Activated CD8-positive, alpha-beta memory T cell treated with anti-CD3 and anti-CD28 coated beads, Interleukin-2, amount 10 ng/mL, durations not matched to agents 7 days and 5 days (primary cell): ENCODE measurements around the gene ZFP36L1. TPM values are rescaled to one million over a fixed set of nuclear protein-coding genes. Genes with fewer than 3 reads are reported as not detected.

Source experiments
- ATAC-seq: fragments of 150-1000 bp; cut with Tn5 transposase; one replicate; pipeline ENCODE4 v1.10.0; 2021; ENCODE audit warnings: moderate library complexity
- CTCF ChIA-PET: fragments of 350-600 bp; sonication (Branson Sonifier 250); formaldehyde crosslinking; loops from one replicate; lab custom pipeline; 2021; ENCODE audit warnings: antibody characterized with exemption; lab: Charles Lee
- DNase-seq: peaks from one replicate; pipeline ENCODE4 v3.0.0-alpha.2; 2020
- H3K27ac Mint-ChIP-seq: one replicate; pipeline ENCODE4 v1.8.0; 2021; ENCODE audit warnings: mild to moderate bottlenecking, mixed read lengths
- H3K27me3 Mint-ChIP-seq: one replicate; pipeline ENCODE4 v1.8.0; 2021; ENCODE audit warnings: mixed read lengths
- H3K36me3 Mint-ChIP-seq: one replicate; pipeline ENCODE4 v1.8.0; 2021; ENCODE audit warnings: mild to moderate bottlenecking, mixed read lengths
- H3K4me1 Mint-ChIP-seq: one replicate; pipeline ENCODE4 v1.8.0; 2021; ENCODE audit warnings: mixed read lengths
- H3K4me3 Mint-ChIP-seq: one replicate; pipeline ENCODE4 v1.8.0; 2021; ENCODE audit warnings: mild to moderate bottlenecking, moderate library complexity, mixed read lengths
- H3K9me3 Mint-ChIP-seq: one replicate; pipeline ENCODE4 v1.8.0; 2022; ENCODE audit warnings: low read depth, mixed read lengths
- total RNA-seq, 2 experiments: library from RNA; stranded (reverse); gene quantifications; one replicate each; pipeline ENCODE4 v1.2.3, GENCODE V29; 2021

Gene ZFP36L1
- total RNA-seq, 2 experiments from 2014 or later: 53.6 to 85.6 TPM

DNA sequence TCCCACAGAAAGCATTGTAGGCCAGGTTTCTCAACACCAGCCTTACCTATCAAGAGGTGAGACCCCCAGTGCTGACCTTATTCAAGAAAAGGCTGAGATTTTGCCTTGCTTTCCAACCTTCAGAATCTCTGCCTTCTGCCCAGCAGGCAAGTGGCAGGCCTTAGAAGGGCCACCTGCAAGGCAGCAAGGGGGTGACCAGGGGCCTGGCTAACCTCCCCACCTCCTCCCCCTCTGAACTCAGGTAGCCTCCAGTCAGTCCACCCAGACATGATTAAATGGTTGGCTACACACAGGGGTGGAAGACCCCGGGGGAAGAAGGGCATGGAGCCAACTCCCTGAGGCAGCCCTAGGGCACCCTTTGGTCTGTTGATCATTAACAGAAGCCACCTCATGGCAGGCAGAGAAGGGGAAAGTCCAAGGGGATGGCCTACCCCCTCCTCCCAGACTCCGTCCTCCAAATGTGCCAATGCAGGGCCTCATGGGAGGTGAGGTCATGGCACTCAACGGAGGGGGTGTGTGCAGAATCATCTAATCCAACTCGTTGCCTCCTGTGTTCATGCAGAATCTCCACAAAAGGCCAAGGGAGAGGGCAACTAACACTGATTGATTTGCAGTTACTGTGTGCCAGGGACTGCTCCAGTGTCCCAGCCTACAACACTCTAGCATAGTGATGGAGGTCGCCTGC is 8.5 kb downstream of the ZFP36L1 start:
- H3K4me1 Mint-ChIP-seq: peaks cover 84% of the 10 kb centered on the region
- no peak for ATAC-seq
- H3K27me3 Mint-ChIP-seq: no peaks in the 10 kb centered on the region
- CTCF ChIA-PET: interaction anchor here (1.2 to 9.6 kb wide), 3 partner anchors 30 to 535 kb away, joined by 3 to 237 read pairs (median 8); no protein-coding TSS in a partner anchor
- H3K27ac Mint-ChIP-seq: no peak overlapping the region
- no peak overlapping the region for H3K4me3 Mint-ChIP-seq
- H3K9me3 Mint-ChIP-seq: no peaks in the 10 kb centered on the region
- no peak for DNase-seq
- H3K36me3 Mint-ChIP-seq: peaks cover 22% of the 10 kb centered on the region

DNA sequence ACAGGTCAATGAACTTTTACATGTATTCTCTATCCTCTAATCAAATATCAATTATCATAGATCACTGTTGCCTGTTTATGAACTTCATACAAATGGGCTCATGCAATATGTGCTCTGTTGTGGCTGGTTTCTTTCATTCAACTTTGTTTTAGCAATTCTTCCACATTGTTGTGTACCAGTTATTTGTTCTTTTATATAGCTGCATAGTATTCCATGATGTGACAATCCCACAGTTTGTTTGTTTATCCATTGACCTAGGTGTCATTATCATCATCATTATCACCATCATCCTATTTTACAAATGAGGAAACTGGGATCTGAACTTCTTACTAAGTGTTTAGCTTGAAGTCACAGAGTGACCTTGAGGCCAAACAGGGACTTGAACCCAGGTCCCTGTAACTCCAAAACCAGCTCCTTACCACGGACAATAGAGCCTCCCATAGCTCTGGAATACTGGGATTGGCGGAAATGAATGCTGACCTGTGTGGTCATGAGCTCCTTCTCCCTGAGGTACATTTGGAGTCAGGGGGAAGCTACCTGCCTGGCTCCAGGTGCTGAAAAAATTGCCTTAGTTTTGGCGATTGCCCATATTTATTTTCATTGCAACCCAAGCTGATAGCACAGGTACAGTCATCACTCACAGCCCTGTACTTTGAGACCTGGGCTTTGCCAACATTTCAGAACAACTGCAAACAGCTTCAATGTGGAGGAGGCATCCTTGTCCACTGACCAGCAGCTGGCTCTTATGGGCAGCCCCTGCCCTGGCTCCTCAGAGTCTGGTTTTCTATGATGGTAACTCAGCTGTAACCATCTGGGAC is 9.2 kb downstream of the ZFP36L1 start:
- DNase-seq (peak; percentile 35), ATAC-seq (no peak)
- CTCF ChIA-PET: interaction anchor here (0.8 to 1.7 kb wide), 3 partner anchors 9 to 123 kb away, joined by 3 to 4 read pairs (median 3); no protein-coding TSS in a partner anchor
- Mint-ChIP-seq H3K27me3 (no peaks in the 10 kb centered on the region), H3K9me3 (no peaks in the 10 kb centered on the region), H3K4me3 (no peak overlapping the region), H3K4me1 (peaks cover 84% of the 10 kb centered on the region), H3K36me3 (peaks cover 14% of the 10 kb centered on the region), H3K27ac (no peak overlapping the region)

DNA sequence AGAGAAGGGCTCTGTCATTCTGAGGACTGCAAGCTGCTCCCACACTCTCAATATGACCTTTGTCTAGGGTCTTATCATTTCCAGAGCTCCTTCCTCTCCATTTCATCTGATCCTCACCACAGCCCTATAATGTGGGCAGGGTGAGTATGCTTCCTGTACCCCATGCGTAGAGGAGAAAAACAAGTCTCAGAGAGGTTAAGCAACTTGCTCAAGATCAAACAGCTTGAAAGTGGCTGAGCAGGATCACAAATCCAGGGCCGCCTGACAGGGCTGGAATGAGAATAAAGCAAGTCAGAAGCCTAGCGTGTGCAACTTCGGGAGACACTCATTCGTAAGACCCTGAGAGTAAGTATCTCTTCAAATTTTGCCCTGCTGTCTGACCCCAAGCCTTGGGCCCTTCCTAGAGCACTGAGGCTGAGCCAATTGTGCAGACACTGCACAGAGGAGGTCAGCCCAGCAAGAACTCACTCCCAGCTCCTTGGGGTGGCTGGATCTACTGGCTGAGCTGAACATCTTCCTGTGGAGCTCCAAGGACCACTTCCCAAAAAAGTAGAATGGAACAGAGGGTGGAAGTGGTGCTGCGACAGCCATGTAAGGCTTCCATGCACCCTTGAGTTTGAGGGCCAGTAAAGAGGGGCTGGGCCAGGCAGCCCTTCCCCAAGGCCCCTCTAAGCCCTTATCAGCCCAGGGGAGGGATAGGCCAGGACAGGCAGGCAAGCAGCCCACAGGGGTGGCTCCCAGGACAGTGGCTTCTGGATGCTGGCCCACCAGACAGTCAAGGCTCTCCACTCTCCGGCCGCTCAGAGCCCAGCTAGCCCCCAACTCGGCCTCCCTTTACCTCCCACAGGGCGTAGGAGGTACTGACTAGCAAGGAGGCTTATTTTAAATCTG is 10.5 kb downstream of the ZFP36L1 start:
- Mint-ChIP-seq H3K4me1 (peaks cover 76% of the 10 kb centered on the region), H3K27me3 (no peaks in the 10 kb centered on the region), H3K36me3 (peaks cover 4% of the 10 kb centered on the region), H3K27ac (peak overlapping the region; percentile 98), H3K4me3 (peak overlapping the region; percentile 24), H3K9me3 (no peaks in the 10 kb centered on the region)
- CTCF ChIA-PET: interaction anchor here (0.9 to 4.5 kb wide), 9 partner anchors 8 to 499 kb away, joined by 3 to 79 read pairs (median 4); partner anchors contain the start of gene ZFP36L1
- ATAC-seq (peak; percentile 22), DNase-seq (peak; percentile 76)

DNA sequence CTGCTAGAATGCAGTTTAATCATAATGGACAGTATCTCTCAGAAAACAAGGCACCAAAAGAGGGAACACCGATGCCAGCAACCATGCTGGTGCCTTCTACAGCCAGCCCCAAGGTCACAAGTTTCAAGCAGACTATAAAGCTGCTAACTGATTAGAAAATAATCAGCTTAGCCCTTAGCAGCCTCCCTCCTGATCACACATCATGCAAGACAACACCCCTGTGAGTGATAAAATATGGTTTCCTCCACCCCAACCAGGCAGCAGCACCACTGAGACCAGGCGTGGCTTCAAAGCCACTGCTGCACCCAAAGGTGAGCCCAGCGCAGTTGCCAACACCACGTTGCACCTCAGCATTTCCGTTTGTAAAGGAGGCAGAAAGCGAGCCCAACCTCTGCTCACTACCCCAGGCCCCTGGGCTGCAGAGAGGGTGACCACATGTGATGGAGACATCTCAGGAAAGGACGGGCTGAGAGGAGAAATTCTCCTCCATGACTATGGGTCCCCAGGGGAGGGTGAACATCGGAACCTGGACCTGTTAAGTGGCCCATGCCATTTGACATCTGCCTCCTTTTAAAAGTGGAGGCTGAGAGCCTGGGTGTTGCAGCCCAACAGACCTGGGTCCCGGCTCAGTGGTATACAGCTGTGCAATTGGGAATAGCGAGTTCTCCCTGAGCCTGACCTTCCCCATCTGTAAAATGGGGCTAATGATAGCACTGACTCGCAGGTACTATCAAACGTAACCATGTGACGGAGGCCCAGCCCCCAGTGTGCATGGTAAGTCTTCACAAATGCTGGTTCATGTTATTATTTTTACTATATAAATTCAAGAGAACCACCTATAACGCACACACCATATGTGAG is 11.5 kb downstream of the ZFP36L1 start:
- no peaks in the 10 kb centered on the region for H3K9me3 Mint-ChIP-seq
- H3K4me3 Mint-ChIP-seq: peak overlapping the region; percentile 56
- DNase-seq (peak; percentile 90), ATAC-seq (peak; percentile 75)
- H3K27ac Mint-ChIP-seq: peak overlapping the region; percentile 98
- H3K27me3 Mint-ChIP-seq: no peaks in the 10 kb centered on the region
- CTCF ChIA-PET: interaction anchor here (0.7 to 4.5 kb wide), 12 partner anchors 9 to 498 kb away, joined by 3 to 79 read pairs (median 8); partner anchors contain the start of gene ZFP36L1
- H3K36me3 Mint-ChIP-seq: no peaks in the 10 kb centered on the region
- H3K4me1 Mint-ChIP-seq: peaks cover 66% of the 10 kb centered on the region

DNA sequence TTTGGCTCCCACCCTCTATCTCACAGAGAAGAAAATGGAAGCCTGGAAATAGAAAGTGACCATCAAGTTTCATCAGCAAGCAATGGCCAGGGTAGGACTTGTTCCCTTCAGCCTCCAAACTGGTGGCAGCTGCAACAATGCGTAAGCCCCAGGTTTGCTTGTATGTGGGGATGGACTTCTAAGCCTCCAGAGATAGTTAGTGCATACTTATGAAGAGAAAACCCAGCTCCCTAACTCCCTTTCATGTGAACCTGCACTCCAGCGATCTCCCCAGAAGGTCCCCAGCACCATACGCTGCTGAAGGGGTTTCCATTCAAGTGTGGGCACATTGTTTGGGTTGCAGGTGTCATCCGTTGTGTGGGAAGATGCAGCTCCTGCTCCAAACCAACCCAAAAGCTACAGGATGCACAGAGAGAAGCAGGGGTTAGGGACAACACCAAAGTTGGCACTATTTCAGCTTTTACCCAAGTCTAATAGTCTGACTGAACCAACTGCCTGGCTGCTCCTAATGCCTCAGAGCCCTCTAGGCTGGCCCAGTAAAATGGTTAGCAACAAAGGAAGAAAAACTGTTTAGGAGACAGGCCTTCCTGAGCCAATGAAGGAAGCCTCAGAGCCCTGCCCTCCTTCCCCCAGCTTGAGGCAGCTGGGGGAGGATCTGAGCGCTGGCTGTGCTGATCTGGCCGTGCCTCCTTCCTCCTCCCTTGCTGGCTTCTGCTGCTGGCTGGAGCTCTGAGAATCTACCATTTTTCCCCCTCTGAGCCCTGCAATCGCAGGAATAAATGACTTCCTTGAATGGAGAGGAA is 12.3 kb downstream of the ZFP36L1 start:
- H3K27ac Mint-ChIP-seq: peak overlapping the region; percentile 98
- CTCF ChIA-PET: interaction anchor here (0.5 to 4.5 kb wide), 9 partner anchors 10 to 497 kb away, joined by 3 to 79 read pairs (median 8); partner anchors contain the start of gene ZFP36L1
- H3K4me1 Mint-ChIP-seq: peaks cover 59% of the 10 kb centered on the region
- ATAC-seq: peak; percentile 66
- no peaks in the 10 kb centered on the region for H3K27me3 Mint-ChIP-seq
- peaks cover 2% of the 10 kb centered on the region for H3K9me3 Mint-ChIP-seq
- DNase-seq: peak; percentile 80
- peak overlapping the region; percentile 63 for H3K4me3 Mint-ChIP-seq
- peaks cover 3% of the 10 kb centered on the region for H3K36me3 Mint-ChIP-seq

DNA sequence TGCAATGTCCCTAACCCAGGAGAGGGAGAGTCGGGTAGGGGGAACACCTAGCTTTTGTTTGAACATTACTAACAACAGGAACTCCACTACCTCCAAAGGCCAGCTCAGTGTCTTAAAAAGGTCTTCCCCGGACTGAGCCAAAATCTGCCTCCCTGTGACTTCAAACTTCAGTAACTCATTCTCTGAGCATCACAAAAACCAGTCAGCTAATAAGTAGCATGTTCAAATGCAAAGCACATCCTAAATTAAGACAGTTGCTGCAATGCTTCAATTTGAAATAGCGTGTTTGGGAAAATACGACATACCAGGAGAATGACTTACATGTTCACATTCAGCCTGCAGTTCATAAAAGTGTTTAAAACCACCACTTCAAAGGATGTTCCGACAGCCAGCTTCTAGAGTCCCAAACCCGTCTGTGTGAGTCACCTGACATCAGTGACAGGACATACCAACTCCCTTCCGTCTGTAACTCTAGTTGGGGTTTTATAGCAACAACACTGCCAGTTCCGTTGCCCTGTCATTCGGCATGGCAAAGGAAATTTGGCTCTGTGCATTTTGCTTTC is 13.0 kb downstream of the ZFP36L1 start:
- peak overlapping the region; percentile 98 for H3K27ac Mint-ChIP-seq
- no peaks in the 10 kb centered on the region for H3K27me3 Mint-ChIP-seq
- peak overlapping the region; percentile 63 for H3K4me3 Mint-ChIP-seq
- ATAC-seq (peak; percentile 52), DNase-seq (peak; percentile 75)
- H3K36me3 Mint-ChIP-seq: peaks cover 6% of the 10 kb centered on the region
- H3K4me1 Mint-ChIP-seq: peaks cover 54% of the 10 kb centered on the region
- CTCF ChIA-PET: interaction anchor here (0.5 to 4.5 kb wide), 8 partner anchors 11 to 497 kb away, joined by 3 to 79 read pairs (median 11); partner anchors contain the start of gene ZFP36L1
- peaks cover 3% of the 10 kb centered on the region for H3K9me3 Mint-ChIP-seq

DNA sequence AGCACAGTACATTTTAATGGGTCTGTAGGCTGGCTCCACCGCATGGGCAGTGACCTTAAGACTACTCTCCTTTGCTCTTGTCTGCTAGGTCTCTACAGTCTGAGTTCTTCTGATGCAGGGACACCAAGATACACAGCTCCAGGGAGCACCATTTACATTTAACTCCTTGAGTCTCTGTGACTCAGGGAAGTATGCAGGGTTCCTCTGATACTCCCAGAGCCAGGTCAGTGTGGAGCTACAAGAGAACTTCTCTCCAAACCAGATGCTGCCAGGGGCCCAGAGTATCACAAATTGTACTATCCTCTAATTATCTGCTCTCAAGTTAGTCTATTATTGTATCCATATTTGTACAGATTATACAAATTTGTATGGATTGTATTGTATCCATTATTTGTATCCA is 15.2 kb downstream of the ZFP36L1 start:
- CTCF ChIA-PET: no interaction called here
- H3K27ac Mint-ChIP-seq: no peak overlapping the region
- H3K27me3 Mint-ChIP-seq: no peaks in the 10 kb centered on the region
- DNase-seq (no peak), ATAC-seq (no peak)
- no peak overlapping the region for H3K4me3 Mint-ChIP-seq
- H3K4me1 Mint-ChIP-seq: peaks cover 44% of the 10 kb centered on the region
- peaks cover 3% of the 10 kb centered on the region for H3K9me3 Mint-ChIP-seq
- peaks cover 8% of the 10 kb centered on the region for H3K36me3 Mint-ChIP-seq

DNA sequence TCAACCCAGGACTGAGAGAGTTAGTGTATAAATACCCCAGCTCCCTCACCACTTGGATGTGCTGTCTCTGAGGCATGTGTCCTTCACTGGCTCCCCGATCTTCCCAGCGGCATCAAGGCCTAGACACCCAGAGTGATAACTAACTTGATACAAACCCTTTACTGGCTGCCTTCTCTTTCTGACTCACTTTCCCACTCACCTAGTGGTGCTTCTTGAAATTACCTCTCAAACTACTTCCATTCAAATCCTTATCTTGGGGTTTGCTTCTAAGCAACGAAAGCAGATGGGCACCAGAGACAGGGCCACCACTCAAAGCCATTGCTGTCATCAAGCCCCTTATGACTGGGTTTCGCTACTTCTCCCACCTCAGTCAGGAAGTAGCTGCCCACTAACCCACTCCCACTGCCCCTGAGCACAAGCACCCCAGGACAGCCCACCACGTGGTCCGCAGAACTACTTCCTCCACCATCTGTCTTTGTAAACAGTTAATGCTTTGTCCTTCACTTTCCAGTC is 17.2 kb downstream of the ZFP36L1 start:
- peaks cover 39% of the 10 kb centered on the region for H3K4me1 Mint-ChIP-seq
- ATAC-seq: no peak
- peaks cover 3% of the 10 kb centered on the region for H3K9me3 Mint-ChIP-seq
- no peak overlapping the region for H3K4me3 Mint-ChIP-seq
- DNase-seq: no peak
- H3K36me3 Mint-ChIP-seq: peaks cover 8% of the 10 kb centered on the region
- no peak overlapping the region for H3K27ac Mint-ChIP-seq
- CTCF ChIA-PET: interaction anchor here (1.1 kb wide), 1 partner anchor 14 kb away, joined by 3 read pairs; no protein-coding TSS in a partner anchor
- H3K27me3 Mint-ChIP-seq: no peaks in the 10 kb centered on the region

DNA sequence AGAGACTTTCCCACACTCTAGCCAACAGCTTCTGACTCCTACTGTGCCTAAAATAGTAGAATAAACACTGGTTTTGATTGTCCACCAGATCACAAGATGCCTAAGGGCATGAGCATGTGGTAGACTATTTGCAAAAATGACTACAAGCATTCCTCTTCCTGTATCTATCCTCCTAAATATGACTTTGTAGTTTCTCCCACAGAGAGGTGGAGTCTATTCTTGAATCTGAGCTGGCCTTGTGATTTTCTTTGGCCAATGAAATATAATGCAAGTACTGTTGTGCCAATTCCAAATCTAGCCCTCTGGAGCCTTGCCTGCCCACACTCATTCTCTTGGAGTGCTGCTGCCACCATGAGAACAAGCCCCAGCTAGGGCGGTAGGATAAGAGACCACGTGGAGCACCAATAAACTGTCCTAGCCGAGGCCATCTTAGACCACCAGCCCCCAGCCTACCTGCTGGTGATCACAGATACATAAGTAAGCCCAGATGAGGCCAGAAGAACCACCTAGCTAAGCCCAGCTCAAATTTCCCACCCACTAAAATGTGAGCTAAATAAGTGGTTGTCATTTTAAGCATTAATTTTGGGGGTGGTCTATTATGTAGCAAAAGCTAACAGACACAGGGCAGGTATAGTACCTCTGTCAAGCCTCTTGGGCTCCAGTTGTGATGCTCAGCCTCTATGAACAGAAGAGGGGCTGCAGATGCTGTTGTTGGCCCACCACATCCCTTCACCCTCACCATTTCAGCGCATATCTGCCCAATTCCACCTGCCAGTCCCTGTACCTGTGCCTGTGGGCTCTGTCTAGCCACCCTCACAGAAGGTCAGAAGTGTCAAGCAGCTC is 17.9 kb downstream of the ZFP36L1 start:
- H3K9me3 Mint-ChIP-seq: peaks cover 3% of the 10 kb centered on the region
- CTCF ChIA-PET: interaction anchor here (1.0 to 2.3 kb wide), 3 partner anchors 9 to 15 kb away, joined by 3 to 7 read pairs (median 3); no protein-coding TSS in a partner anchor
- peaks cover 32% of the 10 kb centered on the region for H3K4me1 Mint-ChIP-seq
- H3K36me3 Mint-ChIP-seq: peaks cover 8% of the 10 kb centered on the region
- DNase-seq (no peak), ATAC-seq (no peak)
- no peak overlapping the region for H3K4me3 Mint-ChIP-seq
- H3K27ac Mint-ChIP-seq: no peak overlapping the region
- H3K27me3 Mint-ChIP-seq: no peaks in the 10 kb centered on the region

DNA sequence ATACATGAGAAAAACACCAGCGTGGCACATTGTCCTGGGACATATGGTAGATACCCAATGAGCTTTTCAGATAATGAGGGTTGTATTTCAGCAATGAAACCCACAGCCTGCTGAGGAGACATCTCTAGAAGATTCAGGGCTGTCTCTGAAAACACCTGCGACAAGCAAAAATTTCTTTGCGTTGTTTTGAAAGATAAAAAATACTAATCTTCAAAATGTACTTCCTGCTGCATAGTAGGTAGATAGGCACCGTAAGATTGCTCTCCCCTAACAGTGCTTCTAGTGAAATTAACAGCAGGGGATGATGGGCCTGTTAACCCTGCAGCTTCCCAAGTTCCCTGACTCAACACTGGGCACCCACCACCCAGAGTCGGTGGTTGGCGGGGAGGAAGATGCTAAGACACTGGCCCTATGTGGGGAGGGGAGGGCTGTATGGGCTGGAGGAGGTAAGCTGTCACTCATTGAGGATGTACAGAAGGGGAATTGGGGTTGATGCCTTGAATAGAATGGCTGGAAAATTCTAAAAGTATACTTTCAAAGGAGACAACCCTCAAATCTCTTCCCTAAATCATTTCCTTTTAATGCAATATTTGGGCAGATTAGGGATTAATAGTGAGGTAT is 20.0 kb downstream of the ZFP36L1 start:
- peaks cover 16% of the 10 kb centered on the region for H3K4me1 Mint-ChIP-seq
- no peak overlapping the region for H3K4me3 Mint-ChIP-seq
- H3K9me3 Mint-ChIP-seq: peaks cover 3% of the 10 kb centered on the region
- DNase-seq (no peak), ATAC-seq (no peak)
- H3K36me3 Mint-ChIP-seq: peaks cover 8% of the 10 kb centered on the region
- no peaks in the 10 kb centered on the region for H3K27me3 Mint-ChIP-seq
- CTCF ChIA-PET: interaction anchor here (2.3 kb wide), 1 partner anchor 17 kb away, joined by 7 read pairs; no protein-coding TSS in a partner anchor
- no peak overlapping the region for H3K27ac Mint-ChIP-seq
